ENCODE measurements around the gene SCGB3A1.

Gene SCGB3A1

GRCh38 chr5:180636016-180636402, 44.7 kb upstream of the SCGB3A1 start:
- no peak for TF ChIP-seq CTCF (IDR thresholded peaks at IDR 0.05; ENCODE audit: insufficient read depth, missing control alignments)
- no peak for DNase-seq (ENCODE audit: insufficient read length, low spot score)
- no peak for FAIRE-seq

- DNase-seq (ENCODE audit: insufficient read length, low spot score) (no peak), FAIRE-seq (no peak)
- no peak for TF ChIP-seq CTCF (IDR thresholded peaks at IDR 0.05; ENCODE audit: insufficient read depth, missing control alignments)
Measured at GRCh38 chr5:180633283-180634177, 42.2 kb upstream of the SCGB3A1 start.

- FAIRE-seq (no peak), DNase-seq (ENCODE audit: insufficient read length, low spot score) (no peak)
- TF ChIP-seq CTCF (IDR thresholded peaks at IDR 0.05; ENCODE audit: insufficient read depth, missing control alignments): no peak
Measured at GRCh38 chr5:180632768-180633167, 41.5 kb upstream of the SCGB3A1 start.

GRCh38 chr5:180631549-180632383, 40.5 kb upstream of the SCGB3A1 start:
- TF ChIP-seq CTCF (IDR thresholded peaks at IDR 0.05; ENCODE audit: insufficient read depth, missing control alignments): no peak
- no peak for DNase-seq (ENCODE audit: insufficient read length, low spot score)
- FAIRE-seq: no peak

GRCh38 chr5:180630426-180630825, 39.1 kb upstream of the SCGB3A1 start:
- DNase-seq (ENCODE audit: insufficient read length, low spot score) (no peak), FAIRE-seq (no peak)
- TF ChIP-seq CTCF (IDR thresholded peaks at IDR 0.05; ENCODE audit: insufficient read depth, missing control alignments): no peak

GRCh38 chr5:180629831-180630382, 38.6 kb upstream of the SCGB3A1 start:
- FAIRE-seq: no peak
- no peak for TF ChIP-seq CTCF (IDR thresholded peaks at IDR 0.05; ENCODE audit: insufficient read depth, missing control alignments)
- no peak for DNase-seq (ENCODE audit: insufficient read length, low spot score)
